Putamen (tissue), 1 donor: ENCODE data around the gene LPCAT1.

Source experiments
- DNase-seq: peaks from one replicate; pipeline ENCODE4 v3.0.0-alpha.2; 2016; ENCODE audit warnings: low spot score

LPCAT1 gene

GRCh38 chr5:1555011-1555807, 31.4 kb upstream of the LPCAT1 start:
- no peak for DNase-seq

- no peak for DNase-seq
Measured at GRCh38 chr5:1554410-1554967, 30.7 kb upstream of the LPCAT1 start.

GRCh38 chr5:1553539-1554409, 30.0 kb upstream of the LPCAT1 start:
- DNase-seq, result no peak

GRCh38 chr5:1552521-1553255, 28.9 kb upstream of the LPCAT1 start:
- DNase-seq, result peak; percentile 97

- DNase-seq, result no peak
Measured at GRCh38 chr5:1551426-1552301, 27.9 kb upstream of the LPCAT1 start.

- DNase-seq, result no peak
Measured at GRCh38 chr5:1550287-1551076, 26.7 kb upstream of the LPCAT1 start.

- no peak for DNase-seq
Measured at GRCh38 chr5:1549475-1550030, 25.8 kb upstream of the LPCAT1 start.

- DNase-seq, result no peak
Measured at GRCh38 chr5:1548702-1549474, 25.1 kb upstream of the LPCAT1 start.

- DNase-seq, result no peak
Measured at GRCh38 chr5:1547655-1548054, 23.9 kb upstream of the LPCAT1 start.

- DNase-seq, result no peak
Measured at GRCh38 chr5:1547236-1547635, 23.5 kb upstream of the LPCAT1 start.

GRCh38 chr5:1546556-1546955, 22.8 kb upstream of the LPCAT1 start:
- DNase-seq, result no peak

- no peak for DNase-seq
Measured at GRCh38 chr5:1545805-1546355, 22.1 kb upstream of the LPCAT1 start.

GRCh38 chr5:1545126-1545804, 21.5 kb upstream of the LPCAT1 start:
- no peak for DNase-seq

GRCh38 chr5:1544294-1544961, 20.7 kb upstream of the LPCAT1 start:
- no peak for DNase-seq

- DNase-seq, result no peak
Measured at GRCh38 chr5:1543398-1544293, 19.9 kb upstream of the LPCAT1 start.

GRCh38 chr5:1542781-1543180, 19.0 kb upstream of the LPCAT1 start:
- no peak for DNase-seq
